BE2C (cell line): Measurements from ENCODE around the gene SDC4.

Experiments used
- DNase-seq: peaks from one replicate; pipeline ENCODE4 v3.0.0-alpha.2; 2020
- H3K27me3 ChIP-seq: fragments of 250-450 bp; sonication (Bioruptor Pico); 2 replicates; pipeline ENCODE4 v1.5.1; 2020; ENCODE audit warnings: mild to moderate bottlenecking
- H3K36me3 ChIP-seq: fragments of 250-450 bp; sonication (Bioruptor Pico); 2 replicates; pipeline ENCODE4 v1.5.1; 2020; ENCODE audit warnings: mild to moderate bottlenecking
- H3K4me1 ChIP-seq: fragments of 250-450 bp; sonication (Bioruptor Pico); 2 replicates; pipeline ENCODE4 v1.5.1; 2020
- H3K4me3 ChIP-seq: 2 replicates; pipeline ENCODE4 v1.5.1; 2011; ENCODE audit warnings: low read depth, low read length
- H3K9me3 ChIP-seq: fragments of 250-450 bp; sonication (Bioruptor Pico); 2 replicates; pipeline ENCODE4 v1.5.1; 2020
- CTCF ChIP-seq: IDR thresholded peaks from 2 replicates; pipeline ENCODE4 v1.5.1; 2012; ENCODE audit warnings: mild to moderate bottlenecking, low read depth, low read length

Gene SDC4

GRCh38 chr20:45289942-45290676 is 58.1 kb downstream of the SDC4 start:
- no peaks in the 10 kb centered on the region for H3K4me1 ChIP-seq
- no peak for TF ChIP-seq CTCF
- no peaks in the 10 kb centered on the region for H3K36me3 ChIP-seq
- H3K4me3 ChIP-seq, result no peak overlapping the region
- H3K27me3 ChIP-seq, result peaks cover 19% of the 10 kb centered on the region
- DNase-seq, result no peak
- no peaks in the 10 kb centered on the region for H3K9me3 ChIP-seq

GRCh38 chr20:45288860-45289259 is 59.4 kb downstream of the SDC4 start:
- Histone ChIP-seq H3K4me3 (no peak overlapping the region), H3K27me3 (peaks cover 19% of the 10 kb centered on the region), H3K4me1 (no peaks in the 10 kb centered on the region), H3K36me3 (no peaks in the 10 kb centered on the region), H3K9me3 (no peaks in the 10 kb centered on the region)
- no peak for DNase-seq
- no peak for TF ChIP-seq CTCF

- TF ChIP-seq CTCF, result no peak
- no peak overlapping the region for H3K4me3 ChIP-seq
- DNase-seq, result no peak
- peaks cover 17% of the 10 kb centered on the region for H3K27me3 ChIP-seq
- no peaks in the 10 kb centered on the region for H3K4me1 ChIP-seq
- H3K36me3 ChIP-seq, result no peaks in the 10 kb centered on the region
- H3K9me3 ChIP-seq, result no peaks in the 10 kb centered on the region
Measured at GRCh38 chr20:45288376-45288775, 59.8 kb downstream of the SDC4 start.

GRCh38 chr20:45283551-45284057 is 64.6 kb downstream of the SDC4 start:
- Histone ChIP-seq H3K4me3 (no peak overlapping the region), H3K36me3 (no peaks in the 10 kb centered on the region), H3K27me3 (peaks cover 11% of the 10 kb centered on the region), H3K9me3 (no peaks in the 10 kb centered on the region), H3K4me1 (no peaks in the 10 kb centered on the region)
- TF ChIP-seq CTCF, result no peak
- no peak for DNase-seq

GRCh38 chr20:45282700-45283550 is 65.3 kb downstream of the SDC4 start:
- no peak for TF ChIP-seq CTCF
- no peaks in the 10 kb centered on the region for H3K36me3 ChIP-seq
- H3K9me3 ChIP-seq, result no peaks in the 10 kb centered on the region
- H3K27me3 ChIP-seq, result peaks cover 11% of the 10 kb centered on the region
- DNase-seq, result no peak
- H3K4me3 ChIP-seq, result no peak overlapping the region
- no peaks in the 10 kb centered on the region for H3K4me1 ChIP-seq
